Limb (tissue), 2 donors: Measurements from ENCODE around the gene CCDC69.
A peak's percentile ranks its signal among the peaks of the same experiment; 100 is the strongest.

Experiments used
- DNase-seq, 2 donors: peaks; one replicate each; pipeline ENCODE4 v3.0.0-alpha.2; 2016; ENCODE audit errors: extremely low spot score in 2 of 2

The CCDC69 gene

GRCh38 chr5:151168602-151169344 is 55.1 kb downstream of the CCDC69 start:
- no peak for DNase-seq

- no peak for DNase-seq
Observed at GRCh38 chr5:151167022-151167421, 56.9 kb downstream of the CCDC69 start.

- peak; percentile 81 to 86 for DNase-seq
Observed at GRCh38 chr5:151164687-151165392, 59.1 kb downstream of the CCDC69 start.

GRCh38 chr5:151162776-151163175 is 61.1 kb downstream of the CCDC69 start:
- no peak for DNase-seq

- no peak for DNase-seq
Observed at GRCh38 chr5:151159649-151160373, 64.1 kb downstream of the CCDC69 start.

GRCh38 chr5:151158287-151158661 is 65.6 kb downstream of the CCDC69 start:
- DNase-seq, result no peak

- peak; percentile 86 to 89 for DNase-seq
Observed at GRCh38 chr5:151157426-151158286, 66.2 kb downstream of the CCDC69 start, which contains the start of gene ANXA6. ANXA6 (minus strand) TSS chr5:151157779; CDS start chr5:151147901, 9,878 bp downstream.

- DNase-seq, result no peak
Observed at GRCh38 chr5:151156507-151157420, 67.1 kb downstream of the CCDC69 start.

GRCh38 chr5:151155775-151156506 is 68.0 kb downstream of the CCDC69 start:
- peak; percentile 68 to 78 for DNase-seq

- DNase-seq, result no peak
Observed at GRCh38 chr5:151154931-151155774, 68.7 kb downstream of the CCDC69 start.

GRCh38 chr5:151153766-151154272 is 70.1 kb downstream of the CCDC69 start:
- DNase-seq, result no peak

- no peak for DNase-seq
Observed at GRCh38 chr5:151153300-151153699, 70.6 kb downstream of the CCDC69 start.

- no peak for DNase-seq
Observed at GRCh38 chr5:151151793-151152192, 72.1 kb downstream of the CCDC69 start.

GRCh38 chr5:151151263-151151660 is 72.6 kb downstream of the CCDC69 start:
- DNase-seq, result no peak

GRCh38 chr5:151150471-151151262 is 73.2 kb downstream of the CCDC69 start:
- peak; percentile 74 to 80 for DNase-seq

GRCh38 chr5:151148583-151148982 is 75.3 kb downstream of the CCDC69 start:
- DNase-seq, result no peak

GRCh38 chr5:151147033-151147432 is 76.9 kb downstream of the CCDC69 start:
- no peak for DNase-seq
